Fibroblast of lung (primary cell): ENCODE data around the gene OPRD1. TPM values are rescaled to one million over a fixed set of nuclear protein-coding genes. Genes with fewer than 3 reads are reported as not detected.

Source experiments
- DNase-seq, 2 donors: peaks; one replicate each; pipeline versions ENCODE4 v3.0.0 to v3.0.0-alpha.2; 2010; ENCODE audit warnings: low read depth in 2 of 2
- H2AFZ ChIP-seq: 2 replicates; pipeline ENCODE4 v1.5.1; 2012; ENCODE audit warnings: low read length, control low read depth, inconsistent platforms
- H3K27ac ChIP-seq: 2 replicates; pipeline ENCODE4 v1.5.1; 2011; ENCODE audit warnings: low read length, control low read depth; ENCODE audit not compliant: insufficient read depth
- H3K27me3 ChIP-seq: 2 replicates; pipeline ENCODE4 v1.5.1; 2011; ENCODE audit warnings: mild to moderate bottlenecking, low read length; ENCODE audit not compliant: control insufficient read depth, insufficient read depth
- H3K36me3 ChIP-seq: 2 replicates; pipeline ENCODE4 v1.5.1; 2011; ENCODE audit warnings: low read length; ENCODE audit not compliant: control insufficient read depth, insufficient read depth
- H3K4me1 ChIP-seq: 2 replicates; pipeline ENCODE4 v1.5.1; 2011; ENCODE audit warnings: low read length; ENCODE audit not compliant: control insufficient read depth, insufficient read depth; ENCODE audit errors: extremely low read depth
- H3K4me2 ChIP-seq: 2 replicates; pipeline ENCODE4 v1.5.1; 2011; ENCODE audit warnings: low read length, control low read depth; ENCODE audit not compliant: insufficient read depth; ENCODE audit errors: extremely low read depth
- H3K4me3 ChIP-seq, 4 experiments: fragments of 200-600 bp in 1 of 4; sonication (generic) in 1 of 4; replicated peaks in 1 of 4; 2 replicates each; pipeline ENCODE4 v1.5.1; 2011 to 2016; ENCODE audit warnings: low read length in 4 of 4, low read depth in 3 of 4, mild to moderate bottlenecking in 3 of 4, control low read depth in 2 of 4, inconsistent platforms in 1 of 4, mixed read lengths in 1 of 4; ENCODE audit not compliant: insufficient read depth in 1 of 4; ENCODE audit errors: control extremely low read depth in 1 of 4
- H3K79me2 ChIP-seq: 2 replicates; pipeline ENCODE4 v1.5.1; 2012; ENCODE audit warnings: mild to moderate bottlenecking, low read length, inconsistent platforms; ENCODE audit not compliant: control insufficient read depth, insufficient read depth
- H3K9ac ChIP-seq: 2 replicates; pipeline ENCODE4 v1.5.1; 2011; ENCODE audit warnings: mild to moderate bottlenecking, low read length, control low read depth; ENCODE audit not compliant: insufficient read depth
- H3K9me3 ChIP-seq: 2 replicates; pipeline ENCODE4 v1.5.1; 2012; ENCODE audit warnings: low read depth, low read length; ENCODE audit not compliant: control insufficient read depth, insufficient read depth
- H4K20me1 ChIP-seq: 2 replicates; pipeline ENCODE4 v1.5.1; 2011; ENCODE audit warnings: low read length; ENCODE audit not compliant: control insufficient read depth, insufficient read depth; ENCODE audit errors: extremely low read depth
- CTCF ChIP-seq, 2 donors: IDR thresholded peaks in 1 of 2; conservative IDR thresholded peaks in 1 of 2; 1 replicate in 1 of 2; 2 replicates in 1 of 2; pipeline ENCODE4 v1.5.1; 2011 to 2012; ENCODE audit warnings: low read length in 2 of 2, control low read depth in 1 of 2, inconsistent platforms in 1 of 2, low read depth in 1 of 2, mild to moderate bottlenecking in 1 of 2
- EZH2 ChIP-seq: IDR thresholded peaks from 2 replicates; pipeline ENCODE4 v1.5.1; 2012; ENCODE audit warnings: low read length, control low read depth, mild to moderate bottlenecking; ENCODE audit errors: missing control alignments
- polyA plus RNA-seq, 2 donors: library from polyadenylated mRNA; depleted of rRNA in 1 of 2; stranded (reverse) in 1 of 2; unstranded in 1 of 2; fragments of >200 nt; gene quantifications; 2 replicates each; pipeline ENCODE4 v1.2.1, GENCODE V29; 2011 to 2012; ENCODE audit warnings: missing spikeins in 1 of 2
- total RNA-seq: library from RNA; depleted of rRNA; stranded (reverse); fragments of >200 nt; gene quantifications from 2 replicates; pipeline ENCODE4 v1.2.1, GENCODE V29; 2014

Gene OPRD1
- total and polyA plus RNA-seq, 2 donors (not counting 1 experiment from before 2014, with no cell fraction given): under 0.01 to 0.01 TPM

- Histone ChIP-seq H3K36me3 (no peaks in the 10 kb centered on the region), H3K9ac (no peak overlapping the region), H4K20me1 (no peaks in the 10 kb centered on the region), H2AFZ (no peak overlapping the region), H3K27ac (no peak overlapping the region), H3K79me2 (no peaks in the 10 kb centered on the region), H3K4me1 (no peaks in the 10 kb centered on the region), H3K27me3 (no peaks in the 10 kb centered on the region), H3K9me3 (no peaks in the 10 kb centered on the region), H3K4me2 (no peak overlapping the region), H3K4me3 (no peak overlapping the region)
- TF ChIP-seq EZH2 (no peak), CTCF (conservative IDR thresholded peaks at IDR 0.05 in 1 of 2, IDR thresholded peaks at IDR 0.05 in 1 of 2; ENCODE audit: low read depth in 1 of 2, low read length in 2 of 2) (no peak)
- no peak for DNase-seq
Measured at GRCh38 chr1:28917757-28918118, 105.8 kb downstream of the OPRD1 start.

Other genes starting within 250 kb of the OPRD1 start
- 4.1 and 5.8 TPM in 2 replicates for gene RAB42, start 219.9 kb upstream of the OPRD1 start, total RNA-seq
- 2.7 and 3.4 TPM in 2 replicates for gene RAB42, start 219.9 kb upstream of the OPRD1 start, polyA plus RNA-seq
- gene TAF12, start 169.1 kb upstream of the OPRD1 start, total RNA-seq: 52.2 and 52.4 TPM in 2 replicates
- gene TAF12, start 169.1 kb upstream of the OPRD1 start, polyA plus RNA-seq: 49.7 and 66.2 TPM in 2 replicates
- gene RNU11, start 163.6 kb upstream of the OPRD1 start, total RNA-seq: not detected in 2 replicates
- gene RNU11, start 163.6 kb upstream of the OPRD1 start, polyA plus RNA-seq: not detected in 2 replicates
- 5.4 and 6.2 TPM in 2 replicates for gene GMEB1, start 143.4 kb upstream of the OPRD1 start, total RNA-seq
- gene GMEB1, start 143.4 kb upstream of the OPRD1 start, polyA plus RNA-seq: 8.9 and 9.4 TPM in 2 replicates
- gene YTHDF2, start 75.2 kb upstream of the OPRD1 start, total RNA-seq: 57.3 and 57.5 TPM in 2 replicates
- gene YTHDF2, start 75.2 kb upstream of the OPRD1 start, polyA plus RNA-seq: 87.9 and 89.0 TPM in 2 replicates
- 23.1 and 38.0 TPM in 2 replicates for gene EPB41, start 102.4 kb downstream of the OPRD1 start, total RNA-seq
- 7.4 TPM in 2 replicates for gene EPB41, start 102.4 kb downstream of the OPRD1 start, polyA plus RNA-seq